SKM-1 (cell line): ENCODE data around the gene SERTAD3.
"Not testable (repeated sequence)": the region's sequence is repeated elsewhere in the genome, so short reads cannot be mapped to it uniquely, and the experiment has no call there.

Experiments
- DNase-seq: peaks from one replicate; lab custom pipeline; 2025; ENCODE audit not compliant: unreplicated experiment; lab: John Stamatoyannopoulos, UW

SERTAD3 gene

GRCh38 chr19:40458597-40458974 is 14.5 kb upstream of the SERTAD3 start:
- no peak for DNase-seq

GRCh38 chr19:40457953-40458596 is 13.9 kb upstream of the SERTAD3 start:
- DNase-seq, result no peak

GRCh38 chr19:40457048-40457447 is 12.9 kb upstream of the SERTAD3 start:
- DNase-seq, result no peak

GRCh38 chr19:40453943-40454342 is 9.8 kb upstream of the SERTAD3 start:
- not testable (repeated sequence) for DNase-seq

GRCh38 chr19:40453151-40453735 is 9.1 kb upstream of the SERTAD3 start:
- DNase-seq, result no peak

- no peak for DNase-seq
These were observed 7.9 kb upstream of the SERTAD3 start for GRCh38 chr19:40452016-40452415.

- DNase-seq, result no peak
These were observed 6.5 kb upstream of the SERTAD3 start for GRCh38 chr19:40450664-40451063.

GRCh38 chr19:40449506-40449905 is 5.4 kb upstream of the SERTAD3 start:
- DNase-seq, result no peak

GRCh38 chr19:40446263-40446784 is 2.2 kb upstream of the SERTAD3 start:
- no peak for DNase-seq

GRCh38 chr19:40445780-40446262 is 1.7 kb upstream of the SERTAD3 start:
- no peak for DNase-seq

GRCh38 chr19:40444825-40445312 is 734 bp upstream of the SERTAD3 start:
- DNase-seq, result no peak

GRCh38 chr19:40443131-40443999 is 770 bp downstream of the SERTAD3 start:
- peak; percentile 99 for DNase-seq

- DNase-seq, result no peak
These were observed 1.6 kb downstream of the SERTAD3 start for GRCh38 chr19:40442328-40443130.

GRCh38 chr19:40441719-40442253 is 2.3 kb downstream of the SERTAD3 start:
- DNase-seq, result no peak

- no peak for DNase-seq
These were observed 5.9 kb downstream of the SERTAD3 start for GRCh38 chr19:40438284-40438683.

- peak; percentile 53 for DNase-seq
These were observed 10.5 kb downstream of the SERTAD3 start for GRCh38 chr19:40433391-40434216.

- not testable (repeated sequence) for DNase-seq
These were observed 11.4 kb downstream of the SERTAD3 start for GRCh38 chr19:40432760-40433159.

- DNase-seq, result no peak
These were observed 12.4 kb downstream of the SERTAD3 start for GRCh38 chr19:40431698-40432097.

GRCh38 chr19:40430242-40430641 is 13.9 kb downstream of the SERTAD3 start:
- not testable (repeated sequence) for DNase-seq
